CD4-positive, alpha-beta T cell treated with Interleukin-17A for 4 hours (primary cell): ENCODE results near the gene CHST11.

ENCODE experiments used
- DNase-seq: peaks from one replicate; pipeline ENCODE4 v3.0.0-alpha.2; 2020; ENCODE audit warnings: mixed read lengths

CHST11 gene

GRCh38 chr12:104434129-104434528, 22.6 kb upstream of the CHST11 start:
- no peak for DNase-seq

- DNase-seq: no peak
Observed at GRCh38 chr12:104435175-104435574, 21.6 kb upstream of the CHST11 start.

- DNase-seq: no peak
Observed at GRCh38 chr12:104435765-104436164, 21.0 kb upstream of the CHST11 start.

GRCh38 chr12:104436790-104437189, 20.0 kb upstream of the CHST11 start:
- DNase-seq: no peak

- DNase-seq: no peak
Observed at GRCh38 chr12:104438134-104438533, 18.6 kb upstream of the CHST11 start.

GRCh38 chr12:104439137-104439536, 17.6 kb upstream of the CHST11 start:
- no peak for DNase-seq

- no peak for DNase-seq
Observed at GRCh38 chr12:104443008-104443407, 13.7 kb upstream of the CHST11 start.

- DNase-seq: no peak
Observed at GRCh38 chr12:104446646-104447421, 9.9 kb upstream of the CHST11 start.

- no peak for DNase-seq
Observed at GRCh38 chr12:104448031-104448430, 8.7 kb upstream of the CHST11 start.

- DNase-seq: no peak
Observed at GRCh38 chr12:104448451-104448850, 8.3 kb upstream of the CHST11 start.

GRCh38 chr12:104450700-104451099, 6.0 kb upstream of the CHST11 start:
- DNase-seq: no peak

- no peak for DNase-seq
Observed at GRCh38 chr12:104452087-104452486, 4.7 kb upstream of the CHST11 start.

GRCh38 chr12:104453133-104453532, 3.6 kb upstream of the CHST11 start:
- no peak for DNase-seq

- no peak for DNase-seq
Observed at GRCh38 chr12:104454997-104455396, 1.8 kb upstream of the CHST11 start.

- DNase-seq: no peak
Observed at GRCh38 chr12:104455578-104456416, 951 bp upstream of the CHST11 start.

GRCh38 chr12:104456950-104457745, 400 bp downstream of the CHST11 start:
- DNase-seq: peak; percentile 73

- peak; percentile 73 for DNase-seq
Observed at GRCh38 chr12:104457746-104458693, 1.3 kb downstream of the CHST11 start.

- DNase-seq: peak; percentile 32
Observed at GRCh38 chr12:104458694-104459367, 2.1 kb downstream of the CHST11 start.

GRCh38 chr12:104459368-104459909, 2.7 kb downstream of the CHST11 start:
- no peak for DNase-seq

- no peak for DNase-seq
Observed at GRCh38 chr12:104460041-104460719, 3.4 kb downstream of the CHST11 start.
